HG03439 (cell line): ENCODE results near the gene SEMA4A.
"Not testable (repeated sequence)": the region's sequence is repeated elsewhere in the genome, so short reads cannot be mapped to it uniquely, and the experiment has no call there.

Experiments used
- ATAC-seq: cut with Tn5 transposase; IDR thresholded peaks from one replicate; pipeline ENCODE4 v1.9.1; 2021; ENCODE audit warnings: mild to moderate bottlenecking, moderate library complexity; ENCODE audit not compliant: unreplicated experiment

SEMA4A gene

GRCh38 chr1:156191292-156191964 is 38.0 kb downstream of the SEMA4A start:
- ATAC-seq, result no peak

- no peak for ATAC-seq
Measured at GRCh38 chr1:156193208-156193487, 39.8 kb downstream of the SEMA4A start.

- ATAC-seq, result peak; percentile 94
Measured at GRCh38 chr1:156193488-156194299, 40.3 kb downstream of the SEMA4A start, which contains the start of gene SLC25A44. Gene SLC25A44 (plus strand): TSS chr1:156194104. CDS start chr1:156199848, 5,744 bp downstream.

GRCh38 chr1:156194300-156194652 is 40.9 kb downstream of the SEMA4A start:
- ATAC-seq, result peak; percentile 5

- no peak for ATAC-seq
Measured at GRCh38 chr1:156195853-156196252, 42.5 kb downstream of the SEMA4A start.

- no peak for ATAC-seq
Measured at GRCh38 chr1:156196445-156196844, 43.1 kb downstream of the SEMA4A start.

DNA sequence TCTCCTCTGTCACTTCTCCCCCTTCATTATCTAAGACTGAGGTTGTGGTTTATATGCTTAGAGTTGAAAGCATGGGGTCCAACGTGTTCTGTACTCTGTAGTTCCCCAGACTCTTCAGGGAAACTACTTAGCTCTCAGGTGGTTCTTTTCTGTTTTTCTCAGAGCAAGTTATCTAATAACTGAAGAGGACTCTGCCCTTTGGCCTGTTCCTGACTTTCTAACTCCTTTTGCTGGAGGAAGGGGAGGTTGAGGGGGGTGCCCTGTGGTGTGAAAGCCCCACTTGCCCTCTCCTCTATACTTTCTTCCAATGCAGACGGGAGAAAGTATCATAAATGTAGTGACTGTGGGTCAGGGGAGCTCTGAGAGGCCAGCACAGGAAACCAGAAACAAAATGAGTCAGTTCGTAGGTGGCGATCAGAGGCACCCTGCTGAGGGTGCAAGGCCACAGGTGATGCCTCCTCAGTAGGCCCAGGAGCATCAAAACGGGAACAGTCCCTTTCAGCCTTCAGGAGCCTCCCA is 45.5 kb downstream of the SEMA4A start:
- ATAC-seq, result no peak

- no peak for ATAC-seq
Measured at GRCh38 chr1:156200044-156200443, 46.7 kb downstream of the SEMA4A start.

- ATAC-seq, result no peak
Measured at GRCh38 chr1:156203331-156203730, 49.9 kb downstream of the SEMA4A start.

GRCh38 chr1:156204686-156205085 is 51.3 kb downstream of the SEMA4A start:
- no peak for ATAC-seq

DNA sequence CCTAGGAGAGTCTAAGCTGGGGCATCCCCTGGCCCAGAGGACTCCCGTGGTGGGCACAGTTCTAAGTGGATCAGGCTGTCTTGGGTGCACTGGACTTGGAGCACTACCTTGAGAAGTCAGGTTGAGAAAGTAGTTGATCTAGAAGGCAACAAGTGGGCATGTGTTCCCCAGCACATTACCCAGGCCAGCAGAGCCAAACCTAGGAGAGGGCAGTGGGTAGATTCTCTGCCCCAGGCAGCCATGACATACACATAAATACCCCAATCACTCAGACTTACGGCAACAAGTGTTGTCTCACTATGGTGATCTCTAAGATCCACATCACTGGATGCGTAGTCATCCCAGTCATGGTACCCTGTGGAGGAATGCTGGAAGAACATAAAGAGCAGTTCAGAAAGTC is 57.9 kb downstream of the SEMA4A start:
- ATAC-seq, result no peak

DNA sequence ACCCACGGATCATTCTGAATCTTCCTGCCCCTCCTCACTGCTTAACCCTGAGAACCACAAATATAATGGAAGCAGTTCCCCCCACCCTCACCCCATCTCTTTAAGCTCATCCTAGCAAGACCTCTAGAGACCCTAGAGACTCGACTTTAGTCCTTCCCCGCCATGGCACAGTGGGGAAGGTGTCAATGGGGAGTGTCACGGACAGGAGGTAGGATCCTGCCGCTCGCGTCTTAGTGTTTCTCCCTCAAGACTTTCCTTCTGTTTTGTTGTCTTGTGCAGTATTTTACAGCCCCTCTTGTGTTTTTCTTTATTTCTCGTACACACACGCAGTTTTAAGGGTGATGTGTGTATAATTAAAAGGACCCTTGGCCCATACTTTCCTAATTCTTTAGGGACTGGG is 58.7 kb downstream of the SEMA4A start:
- ATAC-seq, result no peak

- ATAC-seq, result peak; percentile 84
Measured at GRCh38 chr1:156212833-156213643, 59.7 kb downstream of the SEMA4A start, which contains the start of gene PMF1. Gene PMF1 (plus strand): TSS chr1:156213007. CDS start chr1:156213016, 9 bp downstream.

GRCh38 chr1:156213644-156213966 is 60.2 kb downstream of the SEMA4A start:
- ATAC-seq, result no peak

- ATAC-seq, result no peak
Measured at GRCh38 chr1:156214024-156214748, 60.8 kb downstream of the SEMA4A start.

DNA sequence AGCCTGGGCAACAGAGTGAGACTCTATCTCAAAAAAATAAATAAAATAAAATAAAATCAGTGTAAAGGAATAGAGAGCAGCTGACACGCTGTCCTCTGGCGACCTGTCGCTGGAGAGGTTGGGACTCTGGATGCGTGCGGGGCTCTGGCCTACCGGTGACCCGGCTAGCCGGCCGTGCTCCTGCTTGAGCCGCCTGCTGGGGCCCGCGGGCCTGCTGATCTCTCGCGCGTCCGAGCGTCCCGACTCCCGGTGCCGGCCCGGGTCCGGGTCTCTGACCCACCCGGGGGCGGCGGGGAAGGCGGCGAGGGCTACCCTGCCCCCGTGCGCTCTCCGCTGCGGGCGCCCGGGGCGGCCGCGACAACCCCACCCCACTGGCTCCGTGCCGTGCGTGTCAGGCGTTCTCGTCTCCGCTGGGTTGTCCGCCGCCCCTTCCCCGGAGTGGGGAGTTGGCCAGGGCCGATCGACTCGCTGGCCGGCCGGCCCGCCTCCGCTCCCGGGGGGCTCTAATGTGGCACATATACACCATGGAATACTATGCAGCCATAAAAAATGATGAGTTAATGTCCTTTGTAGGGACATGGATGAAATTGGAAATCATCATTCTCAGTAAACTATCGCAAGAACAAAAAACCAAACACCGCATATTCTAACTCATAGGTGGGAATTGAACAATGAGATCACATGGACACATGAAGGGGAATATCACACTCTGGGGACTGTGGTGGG is 63.1 kb downstream of the SEMA4A start:
- ATAC-seq, result not testable (repeated sequence)

DNA sequence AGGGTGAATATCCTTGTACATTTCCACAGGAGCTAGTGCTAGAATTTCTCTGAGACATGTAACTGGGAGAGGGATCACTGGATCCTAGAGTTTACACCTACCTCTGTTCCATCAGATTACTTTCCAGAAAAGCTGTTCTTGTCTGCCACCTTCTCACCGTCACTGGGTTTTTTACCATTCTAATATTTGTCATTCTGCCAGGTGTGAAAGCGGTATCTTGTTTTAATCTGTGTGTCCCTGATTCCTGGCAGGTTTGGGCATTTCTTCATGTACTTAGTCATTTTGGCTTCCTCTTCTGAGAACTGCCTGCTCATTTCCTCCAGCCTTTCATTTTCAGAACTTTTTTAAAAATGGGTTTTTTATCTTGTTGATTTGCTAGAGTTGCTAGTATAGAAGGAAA is 64.5 kb downstream of the SEMA4A start:
- ATAC-seq, result no peak

- no peak for ATAC-seq
Measured at GRCh38 chr1:156220226-156220625, 66.8 kb downstream of the SEMA4A start.

GRCh38 chr1:156221986-156222692 is 68.8 kb downstream of the SEMA4A start:
- no peak for ATAC-seq

- ATAC-seq, result peak; percentile 23
Measured at GRCh38 chr1:156225677-156226014, 72.3 kb downstream of the SEMA4A start.
